Activated naive CD4-positive, alpha-beta T cell treated with anti-CD3 and anti-CD28 coated beads, Interleukin-2, amount 50 U/mL, for 72 hours (primary cell): Measurements from ENCODE around the gene RUFY1. TPM values are rescaled to one million over a fixed set of nuclear protein-coding genes. Genes with fewer than 3 reads are reported as not detected.
A peak's percentile ranks its signal among the peaks of the same experiment; 100 is the strongest.
"Not testable (repeated sequence)": the region's sequence is repeated elsewhere in the genome, so short reads cannot be mapped to it uniquely, and the experiment has no call there.

Source experiments
- ATAC-seq, 2 donors: fragments of 150-1000 bp; cut with Tn5 transposase; 2 replicates each; pipeline ENCODE4 v1.10.0; 2021; ENCODE audit warnings: mild to moderate bottlenecking in 2 of 2, moderate library complexity in 2 of 2
- DNase-seq, 2 donors: peaks; one replicate each; pipeline ENCODE4 v3.0.0; 2021 to 2022; ENCODE audit warnings: low spot score in 2 of 2
- H3K27ac Mint-ChIP-seq, 2 donors: one replicate each; pipeline ENCODE4 v1.8.0; 2022; ENCODE audit warnings: mild to moderate bottlenecking in 2 of 2, mixed read lengths in 2 of 2
- H3K36me3 Mint-ChIP-seq, 2 donors: one replicate each; pipeline ENCODE4 v1.8.0; 2022; ENCODE audit warnings: mixed read lengths in 2 of 2
- H3K9me3 Mint-ChIP-seq, 2 donors: one replicate each; pipeline ENCODE4 v1.8.0; 2022; ENCODE audit warnings: mixed read lengths in 2 of 2
- total RNA-seq, 2 donors: library from RNA; stranded (reverse); gene quantifications; one replicate each; pipeline ENCODE4 v1.2.3, GENCODE V29; 2022

RUFY1 gene
- total RNA-seq, 2 donors from 2014 or later, result 30.7 to 60.9 TPM

DNA sequence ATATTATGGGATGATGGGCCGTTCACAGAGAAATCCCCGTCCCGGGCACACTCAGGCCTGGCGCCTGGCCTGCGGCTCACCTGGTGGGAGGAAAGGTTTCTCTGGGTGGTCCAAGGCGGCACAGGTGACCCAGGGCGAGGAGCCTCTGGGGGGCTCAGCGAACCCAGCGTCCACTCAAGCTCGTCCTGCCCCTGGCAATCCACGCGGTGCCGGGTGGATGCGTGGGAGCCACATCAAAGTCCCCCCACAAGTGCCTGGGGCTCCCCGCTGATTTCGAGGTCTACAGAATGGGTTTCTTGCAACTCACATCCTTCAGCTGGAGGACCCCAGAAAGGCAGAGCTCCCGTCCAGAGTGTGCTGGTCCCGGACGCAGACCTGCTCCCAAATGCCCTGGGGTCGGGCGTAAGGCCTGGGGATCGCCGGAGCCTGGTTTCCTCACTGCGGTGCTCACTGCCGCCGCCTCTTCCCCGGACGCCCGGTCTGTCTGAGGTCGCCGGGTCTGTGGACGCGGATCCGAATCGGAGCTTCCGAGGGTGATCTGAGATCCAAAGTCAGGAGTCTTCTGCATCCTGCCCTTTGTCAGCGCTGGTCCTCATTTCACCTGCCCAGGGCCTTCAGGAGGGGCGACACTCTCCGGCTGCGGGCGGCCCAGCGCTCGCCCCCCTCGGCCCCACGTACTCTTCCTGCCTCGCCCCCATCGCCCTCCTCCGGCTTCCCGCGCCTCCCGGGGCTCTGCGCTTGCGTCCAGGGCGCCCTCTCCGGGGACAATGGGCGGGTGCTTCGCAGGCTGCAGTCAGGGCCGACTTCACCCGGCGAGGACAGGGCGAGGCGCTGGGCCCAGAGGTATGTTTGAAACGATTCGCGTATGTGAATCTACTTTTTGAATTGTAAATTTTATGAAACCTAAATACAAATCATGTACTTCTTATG is 20.0 kb upstream of the RUFY1 start:
- H3K9me3 Mint-ChIP-seq, result no peaks in the 10 kb centered on the region
- no peaks in the 10 kb centered on the region for H3K36me3 Mint-ChIP-seq
- no peak overlapping the region for H3K27ac Mint-ChIP-seq
- ATAC-seq (peak; percentile 93 to 98), DNase-seq (peak; percentile 65 to 72)

DNA sequence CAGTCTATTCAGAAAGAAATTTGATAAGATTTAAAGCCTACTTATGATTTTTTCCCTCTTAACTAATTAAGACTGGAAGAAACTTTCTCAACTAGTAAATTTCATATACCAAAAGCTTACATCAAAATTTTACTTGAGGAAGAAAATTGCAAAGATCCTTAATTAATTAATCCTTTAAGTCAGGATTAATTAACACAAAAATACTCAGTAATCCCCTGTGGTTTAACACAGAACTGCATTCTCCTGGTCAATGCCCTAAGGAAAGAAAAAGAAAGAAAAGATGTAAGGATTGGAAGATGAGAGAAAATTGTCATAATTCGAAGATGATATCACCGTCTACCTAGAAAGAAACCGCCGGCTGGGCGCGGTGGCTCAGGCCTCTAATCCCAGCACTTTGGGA is 17.3 kb upstream of the RUFY1 start:
- DNase-seq, result no peak
- peak overlapping the region in 1 of 2 donors; percentile 53 for H3K27ac Mint-ChIP-seq
- no peak for ATAC-seq
- H3K9me3 Mint-ChIP-seq, result no peaks in the 10 kb centered on the region
- no peaks in the 10 kb centered on the region for H3K36me3 Mint-ChIP-seq

DNA sequence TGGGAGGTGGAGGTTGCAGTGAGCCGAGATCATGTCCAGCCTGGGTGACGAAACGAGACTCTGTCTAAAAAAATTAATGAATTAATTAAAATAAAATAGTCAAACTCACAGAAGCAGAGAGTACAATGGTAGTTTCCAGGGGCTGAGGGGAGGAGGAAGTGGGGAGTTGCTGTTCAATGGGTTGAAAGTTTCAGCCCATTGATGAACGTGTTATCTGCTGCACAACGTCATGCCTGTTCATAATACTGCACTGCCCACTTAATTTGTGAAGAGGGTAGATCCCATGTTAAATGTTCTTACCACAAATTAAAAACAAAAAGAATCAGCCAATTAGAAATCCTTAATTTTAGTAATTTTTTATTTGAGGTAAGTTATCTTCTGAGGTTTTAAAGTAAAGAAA is 16.4 kb upstream of the RUFY1 start:
- ATAC-seq (no peak), DNase-seq (no peak)
- H3K27ac Mint-ChIP-seq, result no peak overlapping the region
- no peaks in the 10 kb centered on the region for H3K9me3 Mint-ChIP-seq
- no peaks in the 10 kb centered on the region for H3K36me3 Mint-ChIP-seq

DNA sequence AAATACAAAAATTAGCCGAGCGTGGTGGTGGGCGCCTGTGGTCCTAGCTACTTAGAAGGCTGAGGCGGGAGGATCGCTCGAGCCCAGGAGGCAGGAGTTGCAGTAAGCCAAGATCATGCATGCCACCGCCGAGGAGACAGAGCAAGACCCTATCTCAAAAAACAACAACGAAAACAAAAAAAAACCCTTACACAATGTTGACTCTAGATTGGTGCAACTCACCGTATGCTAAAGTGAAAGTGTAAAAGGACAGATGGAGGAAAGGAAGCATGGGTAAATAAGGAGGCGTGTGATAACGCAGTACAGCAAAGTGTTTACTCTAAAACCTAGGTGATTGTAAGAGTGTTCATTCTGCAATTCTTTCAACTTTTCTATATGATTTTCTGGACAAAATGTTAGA is 15.9 kb upstream of the RUFY1 start:
- DNase-seq (no peak), ATAC-seq (peak in 1 of 2 donors; percentile 55)
- Mint-ChIP-seq H3K9me3 (no peaks in the 10 kb centered on the region), H3K27ac (no peak overlapping the region), H3K36me3 (no peaks in the 10 kb centered on the region)

DNA sequence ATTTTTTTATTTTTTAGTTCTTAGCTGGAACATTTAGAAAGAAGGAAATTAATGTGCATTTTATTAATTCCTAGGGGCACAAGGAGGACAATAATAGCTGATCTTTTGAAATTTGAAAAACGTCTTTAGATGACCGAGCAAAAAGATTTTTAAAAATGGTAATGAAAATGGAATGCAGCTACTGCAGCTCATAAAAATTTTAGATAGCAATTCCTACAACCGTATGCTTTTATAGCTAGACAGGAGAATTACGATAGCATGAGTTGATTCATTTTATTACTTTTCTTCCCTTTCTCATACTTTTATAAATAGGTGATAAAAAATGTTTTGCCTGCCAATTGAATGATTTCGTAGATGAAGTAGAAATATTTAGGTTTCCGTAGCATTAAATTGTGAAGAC is 13.7 kb upstream of the RUFY1 start:
- DNase-seq, result no peak
- no peak overlapping the region for H3K27ac Mint-ChIP-seq
- ATAC-seq, result no peak
- no peaks in the 10 kb centered on the region for H3K36me3 Mint-ChIP-seq
- H3K9me3 Mint-ChIP-seq, result no peaks in the 10 kb centered on the region

DNA sequence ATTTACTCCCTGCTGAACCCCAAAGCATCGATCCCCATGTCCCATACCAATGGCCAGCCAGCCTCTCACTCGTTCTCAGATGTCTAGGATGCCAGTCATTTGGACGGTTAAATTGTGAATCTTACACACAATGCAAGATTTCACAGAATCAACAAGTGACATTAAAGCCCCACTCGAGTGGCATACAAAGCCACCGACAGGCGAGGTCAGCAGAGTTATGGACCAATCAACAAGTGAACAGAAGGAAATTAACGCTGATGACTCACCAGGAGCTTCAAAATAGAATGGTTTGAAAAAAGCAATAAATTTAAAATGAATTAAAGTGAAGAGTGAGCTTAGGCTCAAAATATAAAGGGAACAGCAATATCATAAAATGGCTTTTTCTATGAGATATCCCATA is 8.2 kb upstream of the RUFY1 start:
- Mint-ChIP-seq H3K36me3 (no peaks in the 10 kb centered on the region), H3K27ac (peak overlapping the region in 1 of 2 donors; percentile 4), H3K9me3 (no peaks in the 10 kb centered on the region)
- no peak for DNase-seq
- ATAC-seq, result no peak

DNA sequence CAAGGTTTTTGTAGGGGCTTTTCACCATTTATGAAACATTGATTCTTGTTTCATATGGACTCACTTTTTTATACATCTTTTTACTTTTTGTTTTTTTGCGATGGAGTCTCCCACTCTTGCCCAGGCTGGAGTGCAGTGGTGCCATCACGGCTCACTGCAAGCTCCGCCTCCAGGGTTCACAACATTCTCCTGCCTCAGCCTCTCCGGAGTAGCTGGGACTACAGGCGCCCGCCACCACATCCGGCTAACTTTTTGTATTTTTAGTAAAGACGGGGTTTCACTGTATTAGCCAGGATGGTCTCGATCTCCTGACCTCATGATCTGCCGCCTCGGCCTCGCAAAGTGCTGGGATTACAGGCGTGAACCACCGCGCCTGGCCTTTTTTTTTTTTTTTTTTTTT is 7.1 kb upstream of the RUFY1 start:
- ATAC-seq, H3K36me3 Mint-ChIP-seq, H3K9me3 Mint-ChIP-seq, H3K27ac Mint-ChIP-seq, DNase-seq: not testable (repeated sequence)

DNA sequence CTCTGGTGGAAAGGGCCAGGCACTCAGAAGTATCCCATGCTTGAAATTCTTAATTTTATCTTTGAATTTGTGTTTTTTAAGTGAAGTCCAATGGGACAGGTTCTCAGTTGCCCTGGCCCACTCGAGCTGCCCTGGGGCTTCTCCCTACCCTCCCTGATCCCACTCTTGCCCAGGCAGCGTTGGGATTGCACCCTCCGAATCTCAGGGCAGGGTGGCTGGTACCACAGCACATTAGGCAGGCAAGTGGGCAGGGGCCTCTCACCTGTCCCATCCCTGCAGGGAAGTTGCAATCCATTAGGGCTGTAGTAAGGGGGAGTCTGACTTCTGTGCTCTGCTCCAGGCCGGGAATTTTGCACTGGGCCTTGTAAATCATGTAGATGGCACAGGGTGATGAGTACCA is 2.7 kb downstream of the RUFY1 start:
- ATAC-seq, result no peak
- no peaks in the 10 kb centered on the region for H3K9me3 Mint-ChIP-seq
- no peak overlapping the region for H3K27ac Mint-ChIP-seq
- no peak for DNase-seq
- peaks cover 10 to 11% of the 10 kb centered on the region in 2 donors for H3K36me3 Mint-ChIP-seq

DNA sequence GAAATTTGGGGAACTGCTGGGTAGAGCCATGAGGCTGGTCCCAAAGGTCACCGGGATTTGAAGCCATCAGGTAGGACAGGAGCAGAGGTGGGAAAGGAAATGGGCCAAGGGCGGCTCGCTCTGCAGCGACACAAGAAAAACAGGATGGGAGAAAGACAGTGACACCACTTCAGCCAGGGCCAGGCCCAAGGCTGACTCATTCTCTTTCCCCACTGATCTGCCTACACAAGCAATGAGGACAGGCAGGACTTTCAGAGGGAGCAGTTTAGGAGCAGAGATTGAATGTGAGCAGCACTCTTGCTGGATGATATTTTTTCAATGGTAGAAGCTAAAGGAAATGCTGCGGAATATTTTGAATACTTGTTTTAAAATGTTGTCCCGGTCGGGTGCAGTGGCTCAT is 3.5 kb downstream of the RUFY1 start:
- no peaks in the 10 kb centered on the region for H3K9me3 Mint-ChIP-seq
- H3K36me3 Mint-ChIP-seq, result peaks cover 12% of the 10 kb centered on the region in 2 donors
- no peak for ATAC-seq
- DNase-seq, result no peak
- H3K27ac Mint-ChIP-seq, result peak overlapping the region; percentile 5 to 41

DNA sequence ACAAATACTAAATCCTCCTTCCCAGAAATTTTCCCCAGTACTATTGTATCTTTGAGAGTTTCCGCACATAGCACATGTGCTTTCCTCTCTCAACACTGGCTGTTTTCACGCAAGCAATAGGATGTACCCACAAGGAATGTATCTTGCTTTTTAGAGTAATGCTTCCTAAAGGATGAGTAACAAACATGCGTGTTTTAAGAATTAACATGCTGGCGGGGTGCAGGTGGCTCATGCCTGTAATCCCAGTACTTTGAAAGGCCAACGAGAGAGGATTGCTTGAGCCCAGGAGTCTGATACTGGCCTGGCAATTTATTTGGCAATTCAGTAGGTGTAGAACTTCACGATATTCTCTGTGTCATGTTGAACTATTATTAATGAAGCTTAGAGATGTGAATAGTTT is 4.6 kb downstream of the RUFY1 start:
- DNase-seq (no peak), ATAC-seq (no peak)
- Mint-ChIP-seq H3K27ac (no peak overlapping the region), H3K9me3 (no peaks in the 10 kb centered on the region), H3K36me3 (peaks cover 14 to 16% of the 10 kb centered on the region in 2 donors)

DNA sequence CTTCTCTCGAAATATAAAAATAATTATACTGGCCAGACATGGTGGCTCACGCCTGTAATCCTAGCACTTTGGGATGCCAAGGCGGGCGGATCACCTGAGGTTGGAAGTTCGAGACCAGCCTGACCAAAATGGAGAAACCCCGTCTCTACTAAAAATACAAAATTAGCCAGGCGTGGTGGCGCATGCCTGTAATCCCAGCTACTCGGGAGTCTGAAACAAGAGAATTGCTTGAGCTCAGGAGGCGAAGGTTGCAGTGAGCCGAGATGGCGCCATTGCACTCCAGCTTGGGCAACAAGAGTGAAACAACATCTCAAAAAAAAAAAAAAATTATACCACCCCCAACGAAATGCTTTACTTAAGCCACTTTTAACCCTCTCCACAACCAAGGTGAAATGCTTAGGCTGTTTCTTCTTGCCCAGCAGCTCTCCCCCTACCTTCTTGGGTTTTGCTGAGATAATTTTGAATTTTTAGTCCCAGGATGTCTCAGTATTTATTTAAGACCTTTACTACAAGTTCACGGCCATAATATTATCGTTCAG is 8.0 kb downstream of the RUFY1 start:
- DNase-seq, ATAC-seq, H3K9me3 Mint-ChIP-seq: not testable (repeated sequence)
- Mint-ChIP-seq H3K27ac (peak overlapping the region in 1 of 2 donors; percentile 92), H3K36me3 (peaks cover 6 to 16% of the 10 kb centered on the region in 2 donors)

DNA sequence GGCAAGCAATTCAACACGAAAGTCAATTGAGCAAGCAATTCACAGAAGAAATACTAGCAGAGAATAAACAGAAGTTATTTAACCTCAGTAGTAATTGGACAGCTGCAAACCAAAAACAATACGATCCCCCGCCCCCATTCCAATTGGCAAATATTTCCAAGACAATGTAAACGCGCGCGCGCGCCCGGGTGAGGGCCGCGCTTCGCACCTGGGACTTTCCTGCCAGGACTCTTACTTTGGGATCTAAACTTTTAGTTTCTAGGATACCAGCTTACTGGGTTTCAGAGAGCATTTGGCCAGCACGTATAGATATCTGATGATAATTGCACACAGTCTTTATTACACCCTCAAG is 8.6 kb downstream of the RUFY1 start:
- H3K9me3 Mint-ChIP-seq, result no peaks in the 10 kb centered on the region
- peak in 1 of 2 donors; percentile 12 for DNase-seq
- peaks cover 6 to 16% of the 10 kb centered on the region in 2 donors for H3K36me3 Mint-ChIP-seq
- ATAC-seq, result peak in 1 of 2 donors; percentile 6
- peak overlapping the region; percentile 87 to 92 for H3K27ac Mint-ChIP-seq

DNA sequence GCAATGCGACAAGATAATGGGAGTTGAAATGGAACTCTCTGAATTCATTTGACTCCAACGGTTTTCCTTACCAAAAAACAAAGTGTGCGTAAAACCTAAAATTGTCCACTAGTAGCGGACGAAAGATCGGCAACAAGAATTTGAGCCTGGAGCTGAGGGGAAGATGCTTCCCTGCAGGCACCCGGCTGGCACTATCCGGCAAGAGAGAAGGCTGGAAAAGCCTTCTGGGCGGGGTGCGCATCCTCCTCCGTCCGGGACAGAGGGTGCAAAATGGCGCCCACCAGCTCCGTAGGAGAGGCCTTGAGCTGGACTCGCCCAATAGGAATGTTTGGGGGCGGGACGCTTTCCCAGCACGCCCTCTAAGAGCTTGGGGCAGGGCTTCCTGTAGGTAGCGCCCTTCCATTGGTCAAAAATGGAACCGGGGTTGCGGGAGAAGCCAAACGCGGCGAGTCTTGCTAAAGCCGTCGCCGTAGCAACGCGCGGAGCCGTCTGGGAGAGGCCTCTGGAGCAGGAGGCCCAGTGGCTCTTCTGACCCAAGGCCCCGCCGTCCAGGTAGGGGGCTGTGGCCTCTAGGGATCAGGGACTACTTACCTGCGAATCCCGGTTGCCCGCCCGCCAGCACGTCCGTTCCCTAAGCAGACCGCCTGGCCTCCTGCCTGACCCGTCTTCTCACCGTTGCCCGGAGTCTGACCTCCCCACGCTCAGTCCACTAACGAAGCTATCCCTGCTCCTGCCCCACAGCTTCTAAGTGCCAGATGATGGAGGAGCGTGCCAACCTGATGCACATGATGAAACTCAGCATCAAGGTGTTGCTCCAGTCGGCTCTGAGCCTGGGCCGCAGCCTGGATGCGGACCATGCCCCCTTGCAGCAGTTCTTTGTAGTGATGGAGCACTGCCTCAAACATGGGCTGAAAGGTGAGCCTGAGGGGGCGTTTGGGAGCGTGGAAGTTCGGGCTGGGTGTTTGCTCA is 9.2 kb downstream of the RUFY1 start:
- H3K9me3 Mint-ChIP-seq, result no peaks in the 10 kb centered on the region
- ATAC-seq (peak; percentile 100), DNase-seq (peak; percentile 93 to 94)
- H3K36me3 Mint-ChIP-seq, result peaks cover 6 to 12% of the 10 kb centered on the region in 2 donors
- H3K27ac Mint-ChIP-seq, result peak overlapping the region; percentile 87 to 92

DNA sequence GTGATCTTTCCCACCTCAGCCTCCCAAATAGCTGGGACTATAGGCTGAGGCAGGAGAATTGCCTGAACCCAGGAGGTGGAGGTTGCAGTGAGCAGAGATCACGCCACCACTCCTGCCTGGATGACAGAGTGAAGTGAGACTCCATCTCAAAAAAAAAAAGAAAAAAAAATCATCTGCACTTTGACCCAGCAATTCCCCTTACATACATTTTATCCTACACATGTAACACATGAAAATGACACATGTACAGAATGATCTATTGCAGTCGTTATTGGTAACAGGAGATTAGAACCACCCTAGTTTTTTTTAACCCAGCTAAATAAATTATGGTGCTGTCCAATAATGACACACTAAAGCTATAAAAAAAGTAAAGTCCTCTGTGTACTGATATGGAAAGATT is 14.2 kb downstream of the RUFY1 start:
- no peak for ATAC-seq
- Mint-ChIP-seq H3K9me3 (no peaks in the 10 kb centered on the region), H3K36me3 (peaks cover 4 to 5% of the 10 kb centered on the region in 2 donors), H3K27ac (no peak overlapping the region)
- no peak for DNase-seq

DNA sequence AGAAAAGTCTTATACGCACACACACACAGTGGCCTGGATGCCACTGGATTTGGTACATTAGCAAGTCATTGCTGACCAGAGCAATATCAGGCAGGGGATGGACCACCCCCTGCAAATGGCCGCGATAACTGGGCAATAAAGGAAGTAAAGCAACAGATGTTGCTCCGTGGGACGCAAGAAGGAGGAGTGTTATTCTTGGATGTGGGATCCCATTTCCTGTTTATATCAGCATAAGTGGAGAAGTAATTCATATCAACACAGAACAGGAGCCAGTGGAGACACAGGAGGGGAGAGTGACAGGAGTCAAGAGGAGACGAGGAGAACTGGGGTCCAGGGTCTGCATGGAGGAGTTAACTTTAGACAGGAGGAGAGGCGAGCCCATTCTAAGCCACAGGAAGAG is 18.4 kb downstream of the RUFY1 start:
- Mint-ChIP-seq H3K9me3 (no peaks in the 10 kb centered on the region), H3K27ac (peak overlapping the region; percentile 25 to 48), H3K36me3 (peaks cover 4% of the 10 kb centered on the region in 2 donors)
- no peak for ATAC-seq
- DNase-seq, result no peak

DNA sequence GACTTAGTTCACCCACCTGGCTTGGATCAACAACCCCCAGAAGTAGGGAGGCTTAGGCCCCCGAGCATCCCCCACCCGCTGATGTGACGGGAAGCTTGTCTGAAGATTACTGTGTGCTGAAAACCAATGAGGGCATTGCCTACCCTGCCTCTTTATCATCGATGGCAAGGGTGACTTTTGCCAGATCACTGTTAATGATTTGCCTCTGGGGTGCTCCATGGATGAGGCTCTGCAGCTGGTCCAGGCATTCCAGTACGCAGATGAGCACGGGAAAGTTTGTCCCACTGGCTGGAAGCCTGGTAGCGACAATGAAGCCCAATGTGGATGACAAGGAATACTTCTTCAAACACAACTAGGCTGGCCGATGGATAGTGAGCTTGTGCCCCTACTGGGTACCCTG is 22.0 kb downstream of the RUFY1 start:
- ATAC-seq (no peak), DNase-seq (no peak)
- Mint-ChIP-seq H3K36me3 (peaks cover 0 to 4% of the 10 kb centered on the region in 2 donors), H3K27ac (no peak overlapping the region), H3K9me3 (no peaks in the 10 kb centered on the region)
